ENCODE results near the gene HSPBAP1. TPM values are rescaled to one million over a fixed set of nuclear protein-coding genes. Genes with fewer than 3 reads are reported as not detected.
A peak's percentile ranks its signal among the peaks of the same experiment; 100 is the strongest.

Gene HSPBAP1
- total RNA-seq, 4 donors from 2014 or later: 1.2 to 22.8 (median 10.3) TPM

GRCh38 chr3:122794483-122794778 lies 800 bp upstream of the HSPBAP1 start:
- in situ Hi-C loops (cut with MboI; ENCODE audit: low pct_ligation_motif_present in 1 of 4, low pct_unique_long_range_greater_than_20kb in 1 of 4, low sequenced_read_pairs in 3 of 4) (no loop called here), intact Hi-C loops (cut with DNase I; ENCODE audit: low total_unique reads) (no loop called here)
- no peak for DNase-seq
- Histone ChIP-seq H3K27ac (peak overlapping the region; percentile 86 to 97 (median 95)), H3K4me3 (peak overlapping the region; percentile 66 to 81 (median 78)), H3K36me3 (no peaks in the 10 kb centered on the region), H3K27me3 (no peaks in the 10 kb centered on the region), H3K9me3 (no peaks in the 10 kb centered on the region), H3K4me1 (peaks cover 0 to 31% (median 25%) of the 10 kb centered on the region in 4 donors)
- 0 to 2% methylated on average over 6 of the region's 6 CpGs for WGBS, 2 donors (ENCODE audit: low coverage in 1 of 2)
- no peak for TF ChIP-seq CTCF (IDR thresholded peaks at IDR 0.05)
- TF ChIP-seq EP300 (IDR thresholded peaks at IDR 0.05; ENCODE audit: low read depth): no peak
- no peak for TF ChIP-seq POLR2A (IDR thresholded peaks at IDR 0.05)
- no peak for TF ChIP-seq POLR2AphosphoS5 (IDR thresholded peaks at IDR 0.05)

- H3K4me1 ChIP-seq: peaks cover 0 to 33% (median 13%) of the 10 kb centered on the region in 4 donors
- H3K9me3 ChIP-seq: no peaks in the 10 kb centered on the region
- intact Hi-C loops (cut with DNase I; ENCODE audit: low total_unique reads): no loop called here
- H3K27ac ChIP-seq: no peak overlapping the region
- no peak for DNase-seq
- TF ChIP-seq CTCF (IDR thresholded peaks at IDR 0.05): no peak
- no peak for TF ChIP-seq POLR2AphosphoS5 (IDR thresholded peaks at IDR 0.05)
- no peak for TF ChIP-seq POLR2A (IDR thresholded peaks at IDR 0.05)
- no peak for TF ChIP-seq EP300 (IDR thresholded peaks at IDR 0.05; ENCODE audit: low read depth)
- H3K4me3 ChIP-seq: no peak overlapping the region
- WGBS, 2 donors (ENCODE audit: low coverage in 1 of 2): 92% methylated on average over 10 to 11 of the region's 11 CpGs
- no peaks in the 10 kb centered on the region for H3K36me3 ChIP-seq
- H3K27me3 ChIP-seq: no peaks in the 10 kb centered on the region
- in situ Hi-C loops (cut with MboI; ENCODE audit: low pct_ligation_motif_present in 1 of 4, low pct_unique_long_range_greater_than_20kb in 1 of 4, low sequenced_read_pairs in 3 of 4): no loop called here
Measured at GRCh38 chr3:122789585-122790273, 3.9 kb downstream of the HSPBAP1 start.

- 65 to 72% methylated on average over 2 of the region's 2 CpGs for WGBS, 2 donors (ENCODE audit: low coverage in 1 of 2)
- intact Hi-C loops (cut with DNase I; ENCODE audit: low total_unique reads): no loop called here
- Histone ChIP-seq H3K4me1 (peaks cover 0 to 38% (median 9%) of the 10 kb centered on the region in 4 donors), H3K4me3 (no peak overlapping the region), H3K27ac (no peak overlapping the region), H3K9me3 (no peaks in the 10 kb centered on the region), H3K36me3 (no peaks in the 10 kb centered on the region), H3K27me3 (no peaks in the 10 kb centered on the region)
- in situ Hi-C loops (cut with MboI; ENCODE audit: low pct_ligation_motif_present in 1 of 4, low pct_unique_long_range_greater_than_20kb in 1 of 4, low sequenced_read_pairs in 3 of 4): no loop called here
- TF ChIP-seq CTCF (IDR thresholded peaks at IDR 0.05): no peak
- no peak for TF ChIP-seq POLR2A (IDR thresholded peaks at IDR 0.05)
- TF ChIP-seq EP300 (IDR thresholded peaks at IDR 0.05; ENCODE audit: low read depth): no peak
- no peak for TF ChIP-seq POLR2AphosphoS5 (IDR thresholded peaks at IDR 0.05)
- no peak for DNase-seq
Measured at GRCh38 chr3:122787872-122788271, 5.8 kb downstream of the HSPBAP1 start.

GRCh38 chr3:122786066-122786465 lies 7.6 kb downstream of the HSPBAP1 start:
- Histone ChIP-seq H3K36me3 (no peaks in the 10 kb centered on the region), H3K4me3 (no peak overlapping the region), H3K9me3 (no peaks in the 10 kb centered on the region), H3K27ac (peak overlapping the region in 1 of 4 donors; percentile 19), H3K27me3 (no peaks in the 10 kb centered on the region), H3K4me1 (peaks cover 0 to 34% (median 8%) of the 10 kb centered on the region in 4 donors)
- intact Hi-C loops (cut with DNase I; ENCODE audit: low total_unique reads) (no loop called here), in situ Hi-C loops (cut with MboI; ENCODE audit: low pct_ligation_motif_present in 1 of 4, low pct_unique_long_range_greater_than_20kb in 1 of 4, low sequenced_read_pairs in 3 of 4) (no loop called here)
- no peak for TF ChIP-seq CTCF (IDR thresholded peaks at IDR 0.05)
- no peak for DNase-seq
- WGBS, 2 donors (ENCODE audit: low coverage in 1 of 2): 25 to 54% methylated on average over 1 of the region's 1 CpG
